ENCODE data around the gene MOGAT3. TPM values are rescaled to one million over a fixed set of nuclear protein-coding genes. Genes with fewer than 3 reads are reported as not detected.
A peak's percentile ranks its signal among the peaks of the same experiment; 100 is the strongest.

Gene MOGAT3
- total RNA-seq, 2 donors from 2014 or later, result 1.3 TPM; not detected in 1

DNA sequence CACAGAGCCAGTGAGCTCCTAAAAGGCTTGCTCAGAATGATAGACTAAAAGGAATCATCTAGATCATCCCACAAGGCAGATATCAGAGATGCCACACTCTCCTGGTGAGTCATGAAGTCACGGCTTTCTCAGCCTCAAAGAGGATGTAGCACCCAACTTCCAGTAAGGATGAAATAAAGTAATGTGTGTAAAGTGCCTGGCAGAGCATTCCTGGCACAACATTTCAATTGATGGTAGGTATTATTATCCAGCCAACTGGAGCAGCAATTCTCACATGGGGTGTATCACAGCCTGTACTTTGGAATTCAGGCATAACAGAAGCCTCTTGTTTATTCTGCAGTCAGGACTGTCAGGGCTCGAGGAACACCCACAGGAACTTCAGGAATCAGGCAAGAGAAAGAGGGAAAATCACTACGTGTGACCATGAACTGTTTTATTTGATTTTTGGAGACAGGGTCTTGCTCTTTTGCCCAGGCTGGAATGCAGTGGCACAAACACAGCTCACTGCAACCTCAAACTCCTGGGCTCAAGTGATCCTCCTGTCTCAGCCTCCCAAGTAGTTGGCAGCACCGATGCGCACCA lies 15.5 kb downstream of the MOGAT3 start:
- DNase-seq, result no peak
- no peak overlapping the region for H3K9ac ChIP-seq (ENCODE audit: extremely low read depth, low read length, poor library complexity, severe bottlenecking)
- TF ChIP-seq, protein P1, sequence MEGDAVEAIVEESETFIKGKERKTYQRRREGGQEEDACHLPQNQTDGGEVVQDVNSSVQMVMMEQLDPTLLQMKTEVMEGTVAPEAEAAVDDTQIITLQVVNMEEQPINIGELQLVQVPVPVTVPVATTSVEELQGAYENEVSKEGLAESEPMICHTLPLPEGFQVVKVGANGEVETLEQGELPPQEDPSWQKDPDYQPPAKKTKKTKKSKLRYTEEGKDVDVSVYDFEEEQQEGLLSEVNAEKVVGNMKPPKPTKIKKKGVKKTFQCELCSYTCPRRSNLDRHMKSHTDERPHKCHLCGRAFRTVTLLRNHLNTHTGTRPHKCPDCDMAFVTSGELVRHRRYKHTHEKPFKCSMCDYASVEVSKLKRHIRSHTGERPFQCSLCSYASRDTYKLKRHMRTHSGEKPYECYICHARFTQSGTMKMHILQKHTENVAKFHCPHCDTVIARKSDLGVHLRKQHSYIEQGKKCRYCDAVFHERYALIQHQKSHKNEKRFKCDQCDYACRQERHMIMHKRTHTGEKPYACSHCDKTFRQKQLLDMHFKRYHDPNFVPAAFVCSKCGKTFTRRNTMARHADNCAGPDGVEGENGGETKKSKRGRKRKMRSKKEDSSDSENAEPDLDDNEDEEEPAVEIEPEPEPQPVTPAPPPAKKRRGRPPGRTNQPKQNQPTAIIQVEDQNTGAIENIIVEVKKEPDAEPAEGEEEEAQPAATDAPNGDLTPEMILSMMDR (conservative IDR thresholded peaks at IDR 0.05), result no peak

DNA sequence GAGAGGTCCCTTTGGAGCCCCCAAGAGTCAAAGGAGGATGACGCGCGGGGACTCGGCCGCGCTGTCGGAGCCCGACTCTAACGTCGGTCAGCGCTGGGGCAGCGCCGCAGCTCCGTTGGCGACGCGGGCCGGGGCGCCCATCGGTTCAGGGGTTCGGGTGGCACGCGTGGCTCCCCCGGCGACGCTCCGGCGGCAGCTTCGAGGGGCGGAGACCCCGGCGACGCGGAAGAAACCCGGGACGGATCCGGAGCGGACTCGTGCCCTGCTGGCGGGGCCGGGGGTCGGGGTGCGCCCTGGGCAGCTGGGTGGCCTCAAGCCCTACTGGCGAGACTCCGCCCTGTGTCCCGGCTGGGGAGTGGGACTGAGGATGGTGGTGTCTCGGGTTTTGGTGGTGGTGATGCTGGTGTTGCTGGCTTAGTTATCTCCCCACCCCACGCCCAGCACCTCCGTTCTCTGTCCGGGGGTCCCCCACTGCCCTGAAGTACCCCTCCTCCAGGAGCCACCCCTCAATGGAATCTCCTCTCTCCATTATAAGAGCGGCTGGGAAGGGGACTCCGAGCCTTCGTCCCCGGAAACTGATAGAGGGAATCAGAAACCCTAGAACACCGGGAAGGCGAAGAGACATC lies 20.6 kb downstream of the MOGAT3 start, which contains the start of gene NAT16:
TSS of gene NAT16 (minus strand) at position 164 of the 626 bp plus-strand sequence. CDS start 5,486 bp downstream, outside the sequence.
- H3K9me3 ChIP-seq (ENCODE audit: control insufficient read depth, low read length), result no peaks in the 10 kb centered on the region
- H3K27me3 ChIP-seq (ENCODE audit: control insufficient read depth, insufficient read depth, low read length, poor library complexity, severe bottlenecking), result peaks cover 55% of the 10 kb centered on the region
- Mint-ChIP-seq H3K4me3 (peak within 1 kb of the TSS; percentile 49), H3K9me3 (no peaks in the 10 kb centered on the region), H3K27ac (no peak within 1 kb of the TSS), H3K4me1 (peaks cover 8% of the 10 kb centered on the region), H3K27me3 (ENCODE audit: insufficient read depth) (peaks cover 80% of the 10 kb centered on the region), H3K36me3 (ENCODE audit: low read depth) (no peaks in the 10 kb centered on the region)
- peak within 1 kb of the TSS; percentile 60 for H3K27ac ChIP-seq (ENCODE audit: low read depth, low read length)
- no peaks in the 10 kb centered on the region for H3K4me1 ChIP-seq (ENCODE audit: control insufficient read depth, insufficient read depth, low read length)
- H3K4me3 ChIP-seq (ENCODE audit: low read length), result peak within 1 kb of the TSS; percentile 56
- DNase-seq, result peak; percentile 67
- 2 to 10% methylated on average over 22 to 53 of the region's 56 CpGs for WGBS, 2 experiments (ENCODE audit: insufficient coverage in 1 of 2, insufficient read length in 1 of 2)
- no peak within 1 kb of the TSS for H3K9ac ChIP-seq (ENCODE audit: extremely low read depth, low read length, poor library complexity, severe bottlenecking)
- TF ChIP-seq, protein P1 (conservative IDR thresholded peaks at IDR 0.05), result no peak
- no peaks in the 10 kb centered on the region for H3K36me3 ChIP-seq (ENCODE audit: control insufficient read depth, insufficient read depth, low read length)

More for the DNA sequence above, 15.5 kb downstream of the MOGAT3 start:
- Mint-ChIP-seq H3K27me3 (ENCODE audit: insufficient read depth) (peaks cover 40% of the 10 kb centered on the region), H3K4me3 (no peak overlapping the region), H3K4me1 (peaks cover 4% of the 10 kb centered on the region), H3K9me3 (no peaks in the 10 kb centered on the region), H3K27ac (no peak overlapping the region), H3K36me3 (ENCODE audit: low read depth) (no peaks in the 10 kb centered on the region)
- H3K9me3 ChIP-seq (ENCODE audit: control insufficient read depth, low read length), result no peaks in the 10 kb centered on the region
- H3K27me3 ChIP-seq (ENCODE audit: control insufficient read depth, insufficient read depth, low read length, poor library complexity, severe bottlenecking), result peaks cover 17% of the 10 kb centered on the region
- WGBS, 2 experiments (ENCODE audit: insufficient coverage in 1 of 2, insufficient read length in 1 of 2), result 49 to 79% methylated on average over 2 to 5 of the region's 5 CpGs
- H3K4me3 ChIP-seq (ENCODE audit: low read length), result no peak overlapping the region
- no peaks in the 10 kb centered on the region for H3K36me3 ChIP-seq (ENCODE audit: control insufficient read depth, insufficient read depth, low read length)
- no peak overlapping the region for H3K27ac ChIP-seq (ENCODE audit: low read depth, low read length)
- H3K4me1 ChIP-seq (ENCODE audit: control insufficient read depth, insufficient read depth, low read length), result no peaks in the 10 kb centered on the region

DNA sequence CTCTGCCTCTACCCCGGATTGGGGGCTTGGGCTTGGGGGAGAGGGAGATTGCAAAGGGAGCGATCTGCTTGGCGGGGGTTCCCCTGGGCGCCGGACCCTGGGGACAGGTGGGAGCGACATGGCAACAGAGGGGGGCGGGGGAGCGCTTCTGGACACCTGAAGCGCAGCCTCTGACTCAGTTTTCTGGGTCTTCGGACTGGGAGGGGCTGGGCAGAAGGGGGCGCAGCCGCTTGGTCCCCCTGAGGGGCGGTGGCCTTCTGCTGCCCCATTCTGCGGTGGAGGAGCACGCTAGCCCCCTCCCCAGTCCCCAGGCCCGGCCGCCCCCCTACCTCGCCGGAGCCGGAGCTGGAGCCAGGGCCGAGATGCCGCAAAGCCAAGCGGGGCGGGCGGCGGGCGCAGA lies 21.1 kb downstream of the MOGAT3 start:
- H3K4me1 Mint-ChIP-seq, result peaks cover 8% of the 10 kb centered on the region
- Histone ChIP-seq H3K27ac (ENCODE audit: low read depth, low read length) (no peak overlapping the region), H3K27me3 (ENCODE audit: control insufficient read depth, insufficient read depth, low read length, poor library complexity, severe bottlenecking) (peaks cover 61% of the 10 kb centered on the region)

More for the DNA sequence above, 21.1 kb downstream of the MOGAT3 start:
- Histone ChIP-seq H3K4me3 (ENCODE audit: low read length) (peak overlapping the region; percentile 56), H3K9me3 (ENCODE audit: control insufficient read depth, low read length) (no peaks in the 10 kb centered on the region), H3K9ac (ENCODE audit: extremely low read depth, low read length, poor library complexity, severe bottlenecking) (no peak overlapping the region), H3K36me3 (ENCODE audit: control insufficient read depth, insufficient read depth, low read length) (no peaks in the 10 kb centered on the region), H3K4me1 (ENCODE audit: control insufficient read depth, insufficient read depth, low read length) (no peaks in the 10 kb centered on the region)
- Mint-ChIP-seq H3K27ac (no peak overlapping the region), H3K9me3 (no peaks in the 10 kb centered on the region), H3K27me3 (ENCODE audit: insufficient read depth) (peaks cover 83% of the 10 kb centered on the region), H3K36me3 (ENCODE audit: low read depth) (no peaks in the 10 kb centered on the region), H3K4me3 (peak overlapping the region; percentile 49)
- DNase-seq, result peak; percentile 62
- WGBS, 2 experiments (ENCODE audit: insufficient coverage in 1 of 2, insufficient read length in 1 of 2), result 2 to 3% methylated on average over 13 to 27 of the region's 27 CpGs
- TF ChIP-seq, protein P1 (conservative IDR thresholded peaks at IDR 0.05), result no peak
